H4 (cell line): ENCODE data around the gene CDRT15L2. TPM values are rescaled to one million over a fixed set of nuclear protein-coding genes. Genes with fewer than 3 reads are reported as not detected.
"Not testable (repeated sequence)": the region's sequence is repeated elsewhere in the genome, so short reads cannot be mapped to it uniquely, and the experiment has no call there.

ENCODE experiments used
- DNase-seq: peaks from one replicate; pipeline ENCODE4 v3.0.0-alpha.2; 2015; ENCODE audit warnings: low spot score
- total RNA-seq: library from RNA; depleted of rRNA; stranded (reverse); fragments of >200 nt; shearing (Covaris generic); gene quantifications from 2 replicates; pipeline ENCODE4 v1.2.3, GENCODE V29; 2014; rRNA removed

Gene CDRT15L2
- total RNA-seq, 1 experiment from 2014 or later = not detected

GRCh38 chr17:20573216-20573615 lies 6.3 kb upstream of the CDRT15L2 start:
- DNase-seq = not testable (repeated sequence)

- DNase-seq = not testable (repeated sequence)
These were observed 4.5 kb upstream of the CDRT15L2 start for GRCh38 chr17:20575071-20575470.

GRCh38 chr17:20583891-20584577 lies 4.5 kb downstream of the CDRT15L2 start:
- DNase-seq = not testable (repeated sequence)

- not testable (repeated sequence) for DNase-seq
These were observed 9.4 kb downstream of the CDRT15L2 start for GRCh38 chr17:20588744-20589453.

GRCh38 chr17:20589454-20589810 lies 9.9 kb downstream of the CDRT15L2 start:
- not testable (repeated sequence) for DNase-seq

DNA sequence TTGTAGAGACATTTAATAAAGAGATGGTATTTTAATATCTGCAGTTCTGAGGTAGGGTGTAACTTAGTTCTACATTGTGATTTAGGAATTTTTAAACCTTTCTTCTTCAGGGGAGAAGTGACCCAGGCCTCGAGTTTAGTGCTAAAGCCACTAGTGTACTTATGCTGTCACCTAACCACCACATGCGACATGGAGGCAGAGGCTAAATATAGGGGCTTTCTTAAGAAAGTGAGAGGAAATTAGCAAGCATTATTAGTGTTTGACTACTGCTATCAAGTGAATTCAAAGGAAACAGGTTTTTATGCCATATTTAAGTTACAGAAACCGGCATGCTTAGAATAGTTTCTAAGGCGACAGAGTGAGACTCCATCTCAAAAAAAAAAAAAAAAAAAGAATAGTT lies 11.5 kb downstream of the CDRT15L2 start:
- not testable (repeated sequence) for DNase-seq

DNA sequence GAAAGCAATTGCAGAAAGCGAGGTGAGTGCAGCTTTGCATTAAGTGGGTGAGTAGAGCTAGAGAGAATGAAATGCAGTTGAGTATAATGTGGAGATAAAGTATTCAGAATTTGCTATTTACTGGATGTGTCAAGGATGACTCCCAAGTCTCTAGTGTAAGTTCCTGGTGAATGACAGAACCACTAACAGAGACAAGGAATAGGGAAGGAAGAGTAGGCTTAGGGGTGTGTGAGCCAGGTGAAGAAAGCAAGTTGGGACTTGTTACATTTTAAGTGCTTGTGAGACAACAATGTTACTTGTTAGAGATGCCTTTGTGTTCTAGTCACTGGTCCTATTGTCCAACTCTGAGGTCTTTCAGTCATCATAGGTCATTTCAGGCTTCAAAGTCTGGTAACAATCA lies 26.0 kb downstream of the CDRT15L2 start:
- not testable (repeated sequence) for DNase-seq

GRCh38 chr17:20609490-20609889 lies 30.0 kb downstream of the CDRT15L2 start:
- DNase-seq = not testable (repeated sequence)

DNA sequence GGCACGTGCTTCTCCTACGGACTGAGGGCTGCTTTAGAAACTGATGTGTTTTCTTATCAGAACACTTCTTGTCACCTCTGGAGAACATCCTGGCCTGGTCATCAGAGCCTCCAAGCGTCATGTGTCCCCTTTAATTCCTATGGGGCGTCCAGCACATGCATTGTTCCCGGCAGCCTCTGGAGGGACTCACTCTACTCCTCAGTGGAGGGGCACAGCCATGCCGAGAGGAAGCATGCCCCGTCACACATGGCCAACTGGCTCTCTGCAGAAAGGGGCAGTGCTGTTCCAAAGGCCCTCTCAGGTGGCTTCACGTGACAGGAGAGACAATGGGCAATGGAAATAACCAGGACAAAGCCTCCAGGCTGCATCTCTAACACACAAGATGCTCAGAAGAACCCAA lies 31.8 kb downstream of the CDRT15L2 start:
- no peak for DNase-seq

GRCh38 chr17:20612635-20613034 lies 33.1 kb downstream of the CDRT15L2 start:
- no peak for DNase-seq

GRCh38 chr17:20613248-20613647 lies 33.7 kb downstream of the CDRT15L2 start:
- DNase-seq = no peak

DNA sequence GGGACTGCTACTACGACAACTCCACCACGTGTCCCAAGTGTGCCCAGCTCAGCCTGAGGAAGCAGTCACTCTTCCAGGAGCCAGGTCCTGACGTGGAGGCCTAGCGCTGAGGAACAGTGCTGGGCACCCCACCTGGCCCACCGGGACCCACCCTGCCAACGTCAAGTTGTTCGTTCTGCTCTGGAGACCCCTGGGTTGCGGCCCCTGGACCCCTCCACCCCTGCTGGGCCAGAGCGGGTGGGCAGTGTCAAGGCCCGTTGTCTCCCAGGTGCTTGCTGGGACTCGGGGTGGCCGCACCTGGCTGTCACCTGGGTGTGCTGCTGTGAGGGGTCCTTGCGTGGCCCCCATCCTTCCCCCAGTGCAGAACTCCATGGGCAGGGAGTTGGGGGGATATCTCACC lies 34.4 kb downstream of the CDRT15L2 start:
- no peak for DNase-seq

GRCh38 chr17:20615461-20615860 lies 35.9 kb downstream of the CDRT15L2 start:
- DNase-seq = not testable (repeated sequence)

Other genes with a start within 250 kb of the CDRT15L2 start
- not detected in 2 replicates for gene LGALS9B, start 112.2 kb upstream of the CDRT15L2 start, total RNA-seq